GM13976 (cell line): ENCODE data around the gene IQCE.

Source experiments
- DNase-seq: peaks from one replicate; pipeline ENCODE4 v3.0.0; 2012; ENCODE audit warnings: low spot score
- CTCF ChIP-seq: IDR thresholded peaks from 2 replicates; pipeline ENCODE4 v1.5.1; 2012; ENCODE audit warnings: borderline replicate concordance, mild to moderate bottlenecking; ENCODE audit not compliant: insufficient read depth; ENCODE audit errors: extremely low read depth, missing control alignments, control extremely low read depth
- in situ Hi-C: fragments of 300-500 bp; cut with MboI; formaldehyde crosslinking; loops from one replicate; pipeline ENCODE4 v1.12.0; 2022; ENCODE audit warnings: low sequenced_read_pairs, mixed read lengths, inconsistent platforms; ENCODE audit not compliant: unreplicated experiment

The IQCE gene

GRCh38 chr7:2571409-2571808 lies 12.6 kb downstream of the IQCE start:
- DNase-seq = no peak
- TF ChIP-seq CTCF = no peak
- in situ Hi-C loops = no loop called here

- in situ Hi-C loops = no loop called here
- no peak for DNase-seq
- TF ChIP-seq CTCF = no peak
These were observed 13.5 kb downstream of the IQCE start for GRCh38 chr7:2572101-2572842.

GRCh38 chr7:2573761-2574160 lies 15.0 kb downstream of the IQCE start:
- DNase-seq = no peak
- no peak for TF ChIP-seq CTCF
- in situ Hi-C loops = no loop called here

GRCh38 chr7:2575046-2575732 lies 16.4 kb downstream of the IQCE start:
- DNase-seq = no peak
- no peak for TF ChIP-seq CTCF
- in situ Hi-C loops = no loop called here

GRCh38 chr7:2575733-2576340 lies 17.1 kb downstream of the IQCE start:
- DNase-seq = no peak
- TF ChIP-seq CTCF = no peak
- in situ Hi-C loops = no loop called here

GRCh38 chr7:2576742-2577491 lies 18.1 kb downstream of the IQCE start:
- no peak for TF ChIP-seq CTCF
- in situ Hi-C loops = no loop called here
- no peak for DNase-seq
